Loucy (cell line): ENCODE measurements around the gene RTL10.

Experiments used
- H2AFZ ChIP-seq: fragments of 200-600 bp; sonication (generic); 2 replicates; pipeline ENCODE4 v1.6.0; 2016; ENCODE audit warnings: antibody characterized with exemption, mild to moderate bottlenecking, low read length, moderate library complexity
- H3F3A ChIP-seq: fragments of 200-600 bp; 2 replicates; pipeline ENCODE4 v1.6.0; 2016; ENCODE audit warnings: antibody characterized with exemption, low read depth, mild to moderate bottlenecking
- H3K27me3 ChIP-seq: fragments of 200-600 bp; sonication (generic); 2 replicates; pipeline ENCODE4 v1.6.1; 2014; ENCODE audit warnings: low read length, mild to moderate bottlenecking; ENCODE audit not compliant: insufficient read depth, poor library complexity, severe bottlenecking
- H3K36me3 ChIP-seq: fragments of 200-600 bp; sonication (generic); 2 replicates; pipeline ENCODE4 v1.6.1; 2016; ENCODE audit warnings: low read length; ENCODE audit not compliant: insufficient read depth
- H3K4me1 ChIP-seq: fragments of 200-600 bp; sonication (generic); 2 replicates; pipeline ENCODE4 v1.5.1; 2014; ENCODE audit warnings: low read length, mild to moderate bottlenecking; ENCODE audit not compliant: insufficient read depth, poor library complexity, severe bottlenecking
- H3K4me2 ChIP-seq: fragments of 200-600 bp; sonication (generic); 2 replicates; pipeline ENCODE4 v1.6.0; 2014; ENCODE audit warnings: antibody characterized with exemption, low read length, low read depth, mild to moderate bottlenecking; ENCODE audit not compliant: poor library complexity, severe bottlenecking
- H3K4me3 ChIP-seq: fragments of 200-600 bp; sonication (generic); 2 replicates; pipeline ENCODE4 v1.5.1; 2014; ENCODE audit warnings: low read length, mild to moderate bottlenecking, mixed read lengths; ENCODE audit not compliant: poor library complexity, severe bottlenecking
- H3K79me2 ChIP-seq: fragments of 200-600 bp; sonication (generic); 2 replicates; pipeline ENCODE4 v1.6.1; 2014; ENCODE audit warnings: low read length; ENCODE audit not compliant: insufficient read depth
- H3K9ac ChIP-seq: fragments of 200-600 bp; sonication (generic); 2 replicates; pipeline ENCODE4 v1.6.0; 2014; ENCODE audit warnings: mild to moderate bottlenecking, low read depth, low read length, moderate library complexity; ENCODE audit not compliant: poor library complexity, severe bottlenecking
- H3K9me2 ChIP-seq: fragments of 200-600 bp; sonication (generic); replicated peaks from 2 replicates; pipeline ENCODE4 v1.6.1; 2016; ENCODE audit warnings: low read depth, low read length, mixed read lengths
- H3K9me3 ChIP-seq: fragments of 200-600 bp; sonication (generic); 2 replicates; pipeline ENCODE4 v1.6.1; 2014; ENCODE audit warnings: mild to moderate bottlenecking, antibody characterized with exemption, low read length, low read depth; ENCODE audit not compliant: insufficient read depth
- H4K20me1 ChIP-seq: fragments of 200-600 bp; sonication (generic); 2 replicates; pipeline ENCODE4 v1.6.0; 2014; ENCODE audit warnings: antibody characterized with exemption, low read length, mild to moderate bottlenecking; ENCODE audit not compliant: insufficient read depth, poor library complexity, severe bottlenecking
- EZH2phosphoT487 ChIP-seq: fragments of 200-600 bp; IDR thresholded peaks from 2 replicates; pipeline ENCODE4 v1.6.1; 2018; ENCODE audit warnings: antibody characterized with exemption, mild to moderate bottlenecking, moderate library complexity, borderline replicate concordance
- TF ChIP-seq, protein P1 (sequence below): fragments of 200-600 bp; sonication (generic); conservative IDR thresholded peaks from 2 replicates; pipeline ENCODE4 v1.5.1; 2014; ENCODE audit warnings: mild to moderate bottlenecking, antibody characterized with exemption, low read length

Gene RTL10

DNA sequence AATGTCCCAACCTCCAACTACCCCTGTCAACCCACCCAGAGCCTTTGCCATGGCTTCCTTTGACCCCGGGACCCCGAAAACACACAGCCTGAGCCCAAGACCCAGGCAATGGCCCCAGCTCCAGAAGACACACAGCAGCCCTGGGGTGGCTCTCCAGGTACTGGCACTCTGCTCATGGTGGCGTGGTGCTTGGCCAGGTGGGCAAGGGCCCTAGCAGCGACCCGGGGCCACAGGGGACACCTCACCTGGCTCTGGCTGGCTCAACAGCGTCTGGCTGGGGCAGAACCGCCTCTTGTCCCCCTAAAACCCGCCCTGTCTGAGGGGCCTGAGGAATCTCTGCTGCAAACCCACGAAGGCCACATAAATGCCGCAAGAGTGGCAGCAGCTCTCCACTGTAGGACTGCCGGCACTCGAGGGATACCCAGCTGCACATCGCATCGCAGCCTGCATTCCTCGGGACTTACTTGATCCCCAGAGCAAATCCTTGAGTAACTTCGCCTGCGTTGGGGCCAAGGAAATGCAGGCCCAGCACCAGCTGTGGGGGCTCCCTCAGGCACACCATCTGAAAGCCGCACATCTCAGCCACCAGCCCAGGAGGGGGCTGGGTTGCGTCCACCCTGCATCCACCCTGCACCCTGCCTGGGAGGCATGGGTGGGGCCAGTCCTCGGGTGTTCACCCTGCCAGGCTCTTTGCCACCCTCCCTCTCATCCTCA is 23.1 kb upstream of the RTL10 start:
- no peak overlapping the region for H2AFZ ChIP-seq
- H3K4me2 ChIP-seq, result no peak overlapping the region
- H3K4me1 ChIP-seq, result peaks cover 4% of the 10 kb centered on the region
- no peak for TF ChIP-seq EZH2phosphoT487
- TF ChIP-seq, protein P1, sequence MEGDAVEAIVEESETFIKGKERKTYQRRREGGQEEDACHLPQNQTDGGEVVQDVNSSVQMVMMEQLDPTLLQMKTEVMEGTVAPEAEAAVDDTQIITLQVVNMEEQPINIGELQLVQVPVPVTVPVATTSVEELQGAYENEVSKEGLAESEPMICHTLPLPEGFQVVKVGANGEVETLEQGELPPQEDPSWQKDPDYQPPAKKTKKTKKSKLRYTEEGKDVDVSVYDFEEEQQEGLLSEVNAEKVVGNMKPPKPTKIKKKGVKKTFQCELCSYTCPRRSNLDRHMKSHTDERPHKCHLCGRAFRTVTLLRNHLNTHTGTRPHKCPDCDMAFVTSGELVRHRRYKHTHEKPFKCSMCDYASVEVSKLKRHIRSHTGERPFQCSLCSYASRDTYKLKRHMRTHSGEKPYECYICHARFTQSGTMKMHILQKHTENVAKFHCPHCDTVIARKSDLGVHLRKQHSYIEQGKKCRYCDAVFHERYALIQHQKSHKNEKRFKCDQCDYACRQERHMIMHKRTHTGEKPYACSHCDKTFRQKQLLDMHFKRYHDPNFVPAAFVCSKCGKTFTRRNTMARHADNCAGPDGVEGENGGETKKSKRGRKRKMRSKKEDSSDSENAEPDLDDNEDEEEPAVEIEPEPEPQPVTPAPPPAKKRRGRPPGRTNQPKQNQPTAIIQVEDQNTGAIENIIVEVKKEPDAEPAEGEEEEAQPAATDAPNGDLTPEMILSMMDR, result no peak
- no peaks in the 10 kb centered on the region for H3K9me2 ChIP-seq
- no peaks in the 10 kb centered on the region for H3K9me3 ChIP-seq
- no peaks in the 10 kb centered on the region for H3K79me2 ChIP-seq
- H3F3A ChIP-seq, result no peaks in the 10 kb centered on the region
- H3K36me3 ChIP-seq, result no peaks in the 10 kb centered on the region
- H4K20me1 ChIP-seq, result no peaks in the 10 kb centered on the region
- H3K4me3 ChIP-seq, result no peak overlapping the region
- no peaks in the 10 kb centered on the region for H3K27me3 ChIP-seq
- peak overlapping the region; percentile 27 for H3K9ac ChIP-seq

DNA sequence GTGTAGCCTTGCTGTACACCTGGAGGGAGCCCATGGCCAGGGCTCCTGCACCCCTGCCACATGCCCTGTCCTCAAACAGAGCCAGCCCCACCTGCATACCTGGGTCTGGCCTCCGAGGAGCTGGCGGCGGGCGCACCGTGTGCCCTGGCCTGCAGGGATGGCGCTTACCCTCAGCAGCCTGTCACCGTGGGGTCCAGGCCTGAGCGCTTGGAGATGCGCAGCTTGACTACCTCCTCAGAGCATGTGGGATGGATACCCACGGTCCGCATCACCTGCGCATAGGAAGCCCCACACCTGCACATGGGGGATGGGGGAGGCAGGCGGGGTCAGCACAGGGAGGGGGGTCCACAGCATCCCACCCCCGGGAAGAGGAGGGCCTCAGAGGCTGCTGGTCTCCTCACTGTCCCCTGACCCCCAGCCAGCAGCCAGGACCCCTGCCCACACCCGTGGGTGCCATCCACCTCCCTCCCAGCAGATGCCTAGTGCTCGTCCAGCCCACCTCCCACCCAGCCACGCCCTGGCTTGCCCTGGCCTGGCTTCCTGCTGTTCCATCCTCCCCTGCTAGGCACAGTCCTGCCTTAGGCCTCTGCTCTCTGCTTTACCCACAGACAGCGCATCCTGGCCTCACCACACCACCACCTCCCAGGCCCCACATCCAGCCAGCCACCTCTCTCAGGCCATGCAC is 22.4 kb upstream of the RTL10 start:
- H3K9me3 ChIP-seq, result no peaks in the 10 kb centered on the region
- H3K4me3 ChIP-seq, result no peak overlapping the region
- H4K20me1 ChIP-seq, result no peaks in the 10 kb centered on the region
- H3K79me2 ChIP-seq, result no peaks in the 10 kb centered on the region
- H3K4me1 ChIP-seq, result peaks cover 4% of the 10 kb centered on the region
- H3F3A ChIP-seq, result no peaks in the 10 kb centered on the region
- no peak overlapping the region for H2AFZ ChIP-seq
- H3K9ac ChIP-seq, result peak overlapping the region; percentile 27
- TF ChIP-seq EZH2phosphoT487, result no peak
- TF ChIP-seq, protein P1, result no peak
- H3K27me3 ChIP-seq, result no peaks in the 10 kb centered on the region
- no peaks in the 10 kb centered on the region for H3K36me3 ChIP-seq
- H3K9me2 ChIP-seq, result no peaks in the 10 kb centered on the region
- no peak overlapping the region for H3K4me2 ChIP-seq

GRCh38 chr22:19876314-19876940 is 21.8 kb upstream of the RTL10 start:
- Histone ChIP-seq H3K4me2 (no peak overlapping the region), H3K79me2 (no peaks in the 10 kb centered on the region), H3K9me3 (no peaks in the 10 kb centered on the region), H3F3A (no peaks in the 10 kb centered on the region), H3K4me3 (no peak overlapping the region), H3K36me3 (no peaks in the 10 kb centered on the region), H3K27me3 (no peaks in the 10 kb centered on the region), H4K20me1 (no peaks in the 10 kb centered on the region), H2AFZ (no peak overlapping the region), H3K4me1 (peaks cover 4% of the 10 kb centered on the region), H3K9me2 (no peaks in the 10 kb centered on the region), H3K9ac (no peak overlapping the region)
- TF ChIP-seq EZH2phosphoT487, result no peak
- TF ChIP-seq, protein P1, result no peak
